ENCODE measurements around the gene KRTAP4-9. TPM values are rescaled to one million over a fixed set of nuclear protein-coding genes. Genes with fewer than 3 reads are reported as not detected.

KRTAP4-9 gene
- polyA plus RNA-seq, 1 donor from 2014 or later: not detected

- no peak for TF ChIP-seq RAD21 (conservative IDR thresholded peaks at IDR 0.05)
- TF ChIP-seq TAF1 (IDR thresholded peaks at IDR 0.05; ENCODE audit: low read depth): no peak
- TF ChIP-seq SMC3 (conservative IDR thresholded peaks at IDR 0.05; ENCODE audit: poor library complexity): no peak
- no peak for TF ChIP-seq CTCF (IDR thresholded peaks at IDR 0.05; ENCODE audit: poor library complexity, severe bottlenecking)
- TF ChIP-seq MXI1 (conservative IDR thresholded peaks at IDR 0.05; ENCODE audit: poor library complexity, severe bottlenecking): no peak
- TF ChIP-seq POLR2AphosphoS5 (IDR thresholded peaks at IDR 0.05): no peak
- no peak for TF ChIP-seq EP300 (conservative IDR thresholded peaks at IDR 0.05; ENCODE audit: poor library complexity, severe bottlenecking)
- no peak for TF ChIP-seq REST (IDR thresholded peaks at IDR 0.05; ENCODE audit: borderline replicate concordance)
- TF ChIP-seq EZH2 (IDR thresholded peaks at IDR 0.05; ENCODE audit: borderline replicate concordance, insufficient read depth, low read length, poor library complexity, severe bottlenecking): no peak
- Histone ChIP-seq H3F3A (ENCODE audit: insufficient read depth, low read length, poor library complexity, severe bottlenecking) (no peaks in the 10 kb centered on the region), H3K4me3 (ENCODE audit: low read length) (no peak within 1 kb of the TSS), H3K9me2 (ENCODE audit: insufficient read depth, low read length) (no peaks in the 10 kb centered on the region), H3K27me3 (ENCODE audit: insufficient read depth, low read depth, low read length) (no peaks in the 10 kb centered on the region), H2AFZ (ENCODE audit: low read depth, low read length) (no peak within 1 kb of the TSS), H3K79me2 (replicated peaks; ENCODE audit: insufficient read depth, low read length) (no peaks in the 10 kb centered on the region), H3K9me3 (ENCODE audit: low read length) (no peaks in the 10 kb centered on the region), H4K20me1 (ENCODE audit: insufficient read depth) (no peaks in the 10 kb centered on the region), H3K36me3 (ENCODE audit: insufficient read depth, low read length) (no peaks in the 10 kb centered on the region), H3K27ac (ENCODE audit: low read length) (no peak within 1 kb of the TSS), H3K9ac (ENCODE audit: low read length) (no peak within 1 kb of the TSS), H3K4me2 (ENCODE audit: low read length) (no peak within 1 kb of the TSS)
Observed at GRCh38 chr17:41065829-41066624, 39.2 kb upstream of the KRTAP4-9 start, which contains the start of gene KRTAP2-4. TSS of gene KRTAP2-4 (minus strand) at chr17:41065879. CDS start at chr17:41065845, 34 bp downstream.

GRCh38 chr17:41067281-41067680, 37.9 kb upstream of the KRTAP4-9 start:
- Histone ChIP-seq H3K36me3 (ENCODE audit: insufficient read depth, low read length) (no peaks in the 10 kb centered on the region), H4K20me1 (ENCODE audit: insufficient read depth) (no peaks in the 10 kb centered on the region), H3K9me2 (ENCODE audit: insufficient read depth, low read length) (no peaks in the 10 kb centered on the region), H3K27ac (ENCODE audit: low read length) (no peak overlapping the region), H3K9ac (ENCODE audit: low read length) (no peak overlapping the region), H2AFZ (ENCODE audit: low read depth, low read length) (no peak overlapping the region), H3K9me3 (ENCODE audit: low read length) (no peaks in the 10 kb centered on the region), H3K4me3 (ENCODE audit: low read length) (no peak overlapping the region), H3K4me2 (ENCODE audit: low read length) (no peak overlapping the region), H3F3A (ENCODE audit: insufficient read depth, low read length, poor library complexity, severe bottlenecking) (no peaks in the 10 kb centered on the region), H3K27me3 (ENCODE audit: insufficient read depth, low read depth, low read length) (no peaks in the 10 kb centered on the region), H3K79me2 (replicated peaks; ENCODE audit: insufficient read depth, low read length) (no peaks in the 10 kb centered on the region)
- TF ChIP-seq POLR2AphosphoS5 (IDR thresholded peaks at IDR 0.05) (no peak), RAD21 (conservative IDR thresholded peaks at IDR 0.05) (no peak), CTCF (IDR thresholded peaks at IDR 0.05; ENCODE audit: poor library complexity, severe bottlenecking) (no peak), MXI1 (conservative IDR thresholded peaks at IDR 0.05; ENCODE audit: poor library complexity, severe bottlenecking) (no peak), TAF1 (IDR thresholded peaks at IDR 0.05; ENCODE audit: low read depth) (no peak), REST (IDR thresholded peaks at IDR 0.05; ENCODE audit: borderline replicate concordance) (no peak), EZH2 (IDR thresholded peaks at IDR 0.05; ENCODE audit: borderline replicate concordance, insufficient read depth, low read length, poor library complexity, severe bottlenecking) (no peak), EP300 (conservative IDR thresholded peaks at IDR 0.05; ENCODE audit: poor library complexity, severe bottlenecking) (no peak)

All from neural cell (in vitro differentiated cells).